Fibroblast of skin of right biceps (primary cell): ENCODE measurements around the gene VCAN.

Experiments used
- DNase-seq: peaks from one replicate; pipeline ENCODE4 v3.0.0-alpha.2; 2013

The VCAN gene

DNA sequence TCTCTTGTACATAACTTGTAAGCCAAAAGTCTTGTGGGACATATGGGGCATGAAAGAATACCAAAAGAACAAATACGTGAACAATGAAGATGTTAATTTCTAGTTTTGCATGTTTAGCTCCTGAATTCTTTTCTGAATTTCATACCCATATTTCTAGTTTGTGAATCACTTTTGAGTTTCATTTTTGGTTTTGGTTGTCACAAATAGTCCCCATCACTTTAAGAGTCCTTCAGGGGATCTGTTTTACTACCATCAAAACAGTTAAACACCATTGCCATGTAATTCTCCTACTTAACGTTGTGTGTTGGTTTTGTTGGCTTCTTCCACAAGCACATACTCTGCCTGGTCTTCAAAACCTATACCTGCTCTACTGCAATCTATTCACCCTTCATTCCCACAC is 27.0 kb downstream of the VCAN start:
- DNase-seq = no peak

DNA sequence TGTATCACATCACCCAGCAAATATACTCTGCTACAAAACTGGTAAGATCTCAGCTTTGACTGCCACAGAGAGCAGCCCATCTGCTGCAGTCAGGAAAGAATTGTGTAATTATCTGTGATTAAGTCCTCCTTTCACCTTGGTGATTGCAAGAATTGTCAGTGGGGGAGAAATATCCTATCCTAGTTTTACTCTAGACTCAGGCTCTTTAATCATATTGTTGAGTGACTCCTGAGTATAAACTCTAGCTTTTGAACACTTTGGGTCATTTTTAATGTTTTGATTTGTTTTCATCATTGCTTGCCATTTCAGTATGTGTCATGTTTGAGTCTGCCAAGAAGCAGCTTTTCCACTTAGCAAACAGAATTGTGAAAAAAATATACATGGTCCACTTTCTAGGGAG is 32.1 kb downstream of the VCAN start:
- DNase-seq = peak; percentile 36

DNA sequence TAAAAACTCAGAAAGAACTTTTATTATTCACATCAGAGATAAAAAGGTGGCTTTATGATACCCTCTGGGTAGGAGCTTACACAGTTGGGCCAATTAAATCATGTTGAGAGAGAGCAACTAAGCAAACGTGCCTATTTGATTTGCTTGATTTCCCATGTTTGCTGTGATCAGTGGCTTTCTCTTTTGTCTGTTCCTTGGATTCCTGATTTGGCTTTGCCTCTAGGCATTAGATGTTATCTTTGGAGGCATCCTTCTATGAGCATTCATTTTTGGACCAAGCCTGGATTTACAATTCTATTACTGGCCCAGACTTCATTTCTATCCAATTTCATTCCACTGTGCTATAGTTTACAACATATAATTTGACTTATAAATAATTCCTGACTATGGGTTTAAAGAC is 35.9 kb downstream of the VCAN start:
- no peak for DNase-seq

DNA sequence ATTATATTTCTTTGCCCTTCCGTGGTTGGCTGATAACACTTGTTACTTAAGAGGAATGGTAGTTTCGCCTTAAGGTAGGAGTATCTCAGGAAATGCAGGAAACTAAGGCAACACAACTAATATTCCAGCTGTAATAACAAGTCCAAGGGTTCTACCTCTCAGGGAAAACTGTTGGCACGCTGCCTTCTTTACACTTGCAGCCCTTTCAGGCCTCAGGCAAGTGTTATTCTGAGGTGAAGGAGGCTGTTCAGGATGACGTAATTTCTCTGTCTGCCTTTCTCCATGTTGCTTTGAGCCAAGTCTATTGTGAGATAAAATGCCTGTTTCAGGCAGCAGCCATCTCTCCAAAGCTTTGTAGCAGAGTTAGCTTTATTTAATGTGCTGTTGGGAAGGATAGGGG is 38.0 kb downstream of the VCAN start:
- DNase-seq = peak; percentile 50

DNA sequence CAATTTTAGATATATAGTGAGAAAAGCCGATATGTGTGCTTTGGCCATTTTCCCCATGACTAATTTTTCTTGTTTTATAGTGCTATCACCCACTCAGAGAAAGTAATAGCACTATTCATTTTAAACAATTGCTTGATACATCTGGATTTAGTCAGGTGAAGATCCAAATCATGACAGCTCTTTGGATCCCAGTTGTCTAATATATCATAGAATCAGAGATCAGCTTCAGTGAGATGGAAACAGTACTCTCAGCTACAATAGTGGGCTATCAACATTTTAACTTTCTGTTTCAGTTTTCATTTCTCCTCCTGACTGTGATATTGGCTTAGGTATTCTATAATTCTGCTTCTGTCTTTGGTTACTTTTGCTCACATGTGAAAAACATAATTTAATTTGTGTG is 38.7 kb downstream of the VCAN start:
- DNase-seq = no peak

DNA sequence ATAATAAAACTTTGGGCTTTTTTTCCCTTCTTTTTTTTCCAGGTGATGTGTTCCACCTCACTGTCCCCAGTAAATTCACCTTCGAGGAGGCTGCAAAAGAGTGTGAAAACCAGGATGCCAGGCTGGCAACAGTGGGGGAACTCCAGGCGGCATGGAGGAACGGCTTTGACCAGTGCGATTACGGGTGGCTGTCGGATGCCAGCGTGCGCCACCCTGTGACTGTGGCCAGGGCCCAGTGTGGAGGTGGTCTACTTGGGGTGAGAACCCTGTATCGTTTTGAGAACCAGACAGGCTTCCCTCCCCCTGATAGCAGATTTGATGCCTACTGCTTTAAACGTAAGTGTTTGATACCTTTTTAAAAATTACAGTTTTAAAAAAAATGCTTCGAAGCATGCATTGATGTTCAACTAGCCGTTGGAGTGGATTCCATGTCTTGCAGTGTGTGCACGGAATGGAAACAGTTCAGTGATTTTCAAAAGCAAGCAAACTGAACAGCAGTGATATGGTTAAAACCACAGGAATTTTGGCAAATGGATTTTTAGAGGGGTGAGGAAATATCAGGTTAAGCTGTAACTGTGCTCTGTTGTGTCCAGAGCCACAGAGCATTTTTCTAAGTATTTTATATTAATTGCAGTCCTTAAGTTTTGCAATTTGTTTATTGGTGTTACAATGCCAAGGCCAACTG is 40.7 kb downstream of the VCAN start:
- peak; percentile 71 for DNase-seq

DNA sequence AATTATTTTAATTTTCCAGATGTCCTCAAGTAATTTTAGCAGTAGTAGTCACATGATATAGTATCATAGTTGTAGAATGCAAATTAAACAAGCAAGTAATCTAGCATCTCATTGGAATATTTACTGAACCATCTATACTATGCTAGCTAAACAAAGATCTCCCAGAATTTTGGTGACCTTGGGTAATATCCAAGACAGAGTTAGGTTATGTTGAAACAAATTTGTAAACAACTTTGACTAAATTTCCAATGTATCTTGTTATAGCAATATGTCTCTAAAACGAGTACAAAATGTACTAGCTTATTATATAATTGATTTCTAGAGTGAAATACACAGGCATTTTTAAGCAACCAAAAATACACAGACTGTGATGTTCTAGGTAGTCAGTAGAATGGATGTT is 41.5 kb downstream of the VCAN start:
- no peak for DNase-seq

DNA sequence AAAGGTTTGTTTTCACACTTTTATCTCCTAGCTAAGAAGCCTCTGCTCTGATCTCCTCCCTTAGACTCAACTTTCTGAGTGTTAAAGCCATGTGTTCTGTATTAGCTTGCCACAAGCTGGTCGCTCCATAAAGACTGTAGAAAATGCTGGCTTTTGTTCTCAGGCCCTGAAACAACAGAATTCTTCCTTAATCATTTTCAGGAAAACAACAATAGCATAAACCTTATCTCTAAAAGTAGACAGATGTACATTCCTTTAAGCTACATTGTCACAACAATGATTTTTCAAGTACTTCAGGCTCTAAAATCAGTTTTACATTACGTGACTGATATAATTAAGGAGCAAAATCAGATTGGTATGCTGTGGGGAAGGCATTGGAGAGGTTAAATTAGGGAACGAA is 41.9 kb downstream of the VCAN start:
- no peak for DNase-seq

DNA sequence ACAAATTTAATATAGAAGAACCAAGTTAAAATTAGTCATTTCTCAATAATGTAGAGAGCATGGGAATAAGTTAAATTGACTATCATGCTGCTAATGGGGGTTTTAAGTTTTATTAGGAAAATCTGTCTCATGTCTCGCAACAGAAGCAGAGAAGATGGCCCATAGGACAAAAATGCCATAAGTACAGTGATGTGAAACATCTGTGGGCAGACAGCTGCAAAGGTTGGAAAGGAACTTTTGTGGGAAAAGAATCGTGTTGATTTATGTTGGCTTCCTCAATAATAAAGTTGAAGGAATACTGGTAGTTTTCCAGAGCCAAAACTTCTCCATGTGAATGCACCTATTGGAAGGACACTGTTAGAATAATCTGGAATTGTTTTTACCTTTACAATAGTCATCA is 44.8 kb downstream of the VCAN start:
- DNase-seq = peak; percentile 69

DNA sequence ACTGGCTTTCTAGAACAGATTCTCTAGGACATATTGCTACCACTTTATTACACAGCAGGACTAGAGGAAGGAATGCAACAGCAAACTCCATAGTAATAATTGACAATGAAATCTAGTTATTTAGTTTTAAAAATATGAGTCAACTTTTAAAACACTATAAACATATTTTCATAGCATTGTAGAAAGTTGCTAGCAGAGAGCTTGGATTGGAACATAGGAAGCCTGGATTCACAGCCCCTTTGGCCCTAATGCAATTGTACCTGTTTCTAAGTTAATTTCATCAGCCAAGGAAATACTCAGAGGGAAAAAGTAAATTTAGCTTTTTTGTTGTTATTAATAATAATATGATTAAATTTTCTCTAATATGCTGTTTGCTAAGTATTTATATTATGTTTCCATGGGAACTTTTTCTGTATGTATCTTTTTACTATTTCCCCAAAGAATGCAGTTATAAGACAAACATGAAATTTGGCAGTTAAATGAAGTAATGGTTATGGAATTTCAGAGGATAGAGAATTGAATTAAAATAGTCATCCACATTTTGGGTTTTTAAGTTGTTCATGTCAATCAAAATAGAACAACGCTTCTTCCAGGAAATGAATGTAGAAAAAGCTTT is 45.6 kb downstream of the VCAN start:
- DNase-seq = peak; percentile 70

DNA sequence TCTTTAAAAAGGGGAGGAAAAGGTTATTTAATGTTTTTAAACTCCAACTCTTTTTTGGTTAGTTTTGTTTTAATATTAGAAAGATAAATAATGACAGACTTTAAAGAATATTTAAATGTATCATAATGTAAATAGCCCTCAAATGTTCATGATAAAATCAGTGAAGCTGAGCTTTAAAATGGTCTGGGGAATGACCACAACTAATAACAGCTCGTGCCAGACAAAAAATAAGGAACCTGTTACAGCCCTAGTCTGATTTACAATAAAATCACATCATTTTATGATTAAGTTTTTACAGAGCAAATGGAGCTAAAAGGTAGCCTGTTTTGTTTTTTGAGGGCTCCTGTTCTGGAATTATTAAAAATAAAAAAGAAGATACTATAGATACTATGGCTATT is 46.1 kb downstream of the VCAN start:
- DNase-seq = no peak

DNA sequence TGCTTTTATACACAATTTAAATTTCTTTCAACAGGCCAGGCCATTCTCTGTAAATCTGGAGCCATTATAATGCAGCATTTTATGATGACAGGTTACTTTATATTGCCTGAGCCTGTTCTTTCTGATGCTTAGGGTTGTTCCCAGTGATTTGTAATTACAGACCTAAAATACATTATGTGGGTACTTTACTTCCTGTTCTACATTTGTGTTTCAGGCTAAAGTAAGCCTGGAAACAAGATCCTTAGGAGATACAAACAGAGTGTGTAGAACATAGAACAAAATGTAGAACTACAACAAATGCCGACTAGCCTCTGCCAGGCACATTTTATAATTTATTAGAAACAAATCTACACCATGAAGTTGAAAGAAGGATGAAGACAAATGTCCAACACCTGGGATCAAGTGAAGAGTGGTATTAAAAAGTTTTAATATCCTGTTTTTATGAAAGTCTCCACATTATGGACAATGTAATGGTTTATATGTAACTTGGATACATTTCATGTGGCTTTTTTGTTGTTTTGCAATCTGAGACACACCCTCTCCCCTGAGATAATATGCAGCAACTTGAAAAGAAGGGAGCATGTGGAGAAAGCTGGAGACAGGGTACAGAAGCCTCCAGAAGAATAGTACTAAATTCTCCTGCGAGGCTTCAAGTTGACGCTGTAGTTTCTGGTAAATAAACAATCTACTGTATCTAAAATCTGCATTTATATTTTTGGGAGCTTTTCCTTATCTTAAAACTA is 46.9 kb downstream of the VCAN start:
- DNase-seq = no peak

DNA sequence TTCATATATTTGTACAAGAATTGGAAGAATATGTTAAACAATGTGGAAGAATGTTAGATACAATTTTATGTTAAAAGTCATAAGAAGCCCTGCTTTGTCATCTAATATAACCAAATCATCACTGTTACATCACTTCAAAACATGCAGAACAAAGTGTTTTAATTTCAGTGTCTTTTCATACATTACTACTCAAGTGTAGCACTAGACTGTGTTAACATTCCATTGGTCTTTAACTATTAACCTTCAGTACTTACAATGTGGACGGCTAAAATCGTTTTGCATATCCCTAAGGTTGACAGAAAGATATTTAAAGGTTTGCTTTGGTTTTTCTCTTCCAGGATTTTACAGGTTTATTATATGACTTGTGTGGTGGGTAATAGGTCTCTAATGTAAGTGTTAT is 50.9 kb downstream of the VCAN start:
- no peak for DNase-seq

DNA sequence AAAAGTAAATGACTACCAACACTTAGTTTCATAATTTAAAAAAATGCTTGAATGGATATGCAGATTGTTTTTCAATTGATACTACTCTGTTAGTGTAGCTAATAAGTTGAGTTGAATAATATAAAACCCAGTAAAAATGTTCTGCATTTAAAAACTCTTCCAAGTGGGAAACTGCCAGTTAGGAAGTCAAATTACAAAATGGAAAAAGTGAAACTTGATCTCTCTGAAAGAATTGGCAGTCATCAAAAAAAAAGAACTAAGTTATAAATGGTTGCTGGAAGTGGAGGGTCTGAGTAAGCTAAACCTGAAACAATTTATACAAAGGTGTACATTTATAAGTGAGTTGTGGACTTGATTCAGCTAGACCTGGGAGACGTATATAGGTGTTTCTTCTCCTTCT is 52.4 kb downstream of the VCAN start:
- no peak for DNase-seq

DNA sequence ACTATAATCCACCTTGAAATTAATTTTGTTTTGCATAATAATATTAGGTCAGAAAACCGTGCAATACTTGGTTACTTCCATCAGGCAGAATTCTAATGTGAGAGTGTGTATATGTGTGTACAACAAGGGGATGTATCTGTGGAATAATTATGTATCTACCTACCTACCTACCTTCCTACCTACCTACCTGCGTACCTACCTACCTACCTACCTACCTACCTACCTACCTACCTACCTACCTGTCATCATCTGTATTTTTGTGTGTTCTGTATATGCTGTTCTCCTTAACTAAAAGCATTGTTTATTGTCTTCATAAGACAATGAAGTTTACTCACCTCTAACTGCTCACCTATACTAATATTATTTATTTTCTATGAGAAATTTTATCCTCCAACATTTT is 52.8 kb downstream of the VCAN start:
- no peak for DNase-seq

DNA sequence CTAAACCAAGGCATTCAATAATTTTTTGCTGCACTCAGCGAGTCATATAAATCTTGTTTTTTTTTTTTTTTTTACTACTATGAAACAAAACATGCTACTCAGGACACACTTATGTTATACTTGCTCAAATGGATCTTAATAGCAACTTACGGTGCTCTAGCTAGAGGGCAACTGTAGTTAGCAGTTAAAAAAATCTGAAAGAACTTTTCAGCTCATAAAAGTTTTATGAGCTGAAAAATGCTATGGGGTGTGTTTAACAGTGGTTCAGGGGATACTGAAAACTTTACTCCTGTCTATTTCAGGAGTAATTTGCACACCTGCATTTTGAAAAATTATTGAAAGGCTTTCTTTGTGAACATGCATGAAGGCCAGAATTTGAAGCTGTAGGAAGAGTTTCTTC is 53.4 kb downstream of the VCAN start:
- DNase-seq = no peak

DNA sequence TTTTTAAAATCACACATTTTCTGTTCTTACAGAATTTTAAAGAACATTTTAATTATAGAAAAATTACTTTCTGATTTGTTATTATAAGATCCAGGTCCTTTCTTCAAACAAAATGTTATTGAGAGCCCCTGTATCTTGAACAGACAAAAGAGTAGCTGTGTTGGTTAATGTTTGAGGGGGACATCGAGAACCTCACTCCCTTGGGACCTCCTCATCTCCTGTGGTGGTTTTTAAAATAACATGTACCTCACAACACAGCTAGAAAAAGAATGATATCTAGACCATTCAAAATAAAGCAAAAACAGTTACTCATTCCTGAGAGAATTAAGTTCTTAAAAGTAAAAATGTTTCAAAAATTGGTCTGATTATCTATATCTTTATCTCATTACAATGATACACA is 54.7 kb downstream of the VCAN start:
- no peak for DNase-seq

DNA sequence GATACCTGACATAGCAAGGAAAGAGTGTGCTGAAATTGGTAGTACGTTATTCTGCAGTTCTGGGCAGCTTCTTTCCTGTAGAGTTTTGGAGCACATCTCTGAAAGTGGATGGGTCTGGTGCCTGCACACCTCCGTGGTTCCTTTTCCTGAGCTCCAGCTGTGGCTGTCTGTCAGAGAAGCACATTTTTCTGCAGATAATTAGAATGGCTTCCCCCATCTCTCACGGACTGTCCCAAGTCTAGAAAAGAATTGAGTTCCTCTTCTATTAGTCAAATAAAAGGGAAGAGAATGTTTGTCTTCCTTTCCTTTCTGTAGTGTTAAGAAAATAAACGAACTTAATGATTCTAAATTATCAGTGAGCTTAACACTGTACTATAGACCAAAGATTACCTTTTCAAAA is 55.7 kb downstream of the VCAN start:
- DNase-seq = no peak

DNA sequence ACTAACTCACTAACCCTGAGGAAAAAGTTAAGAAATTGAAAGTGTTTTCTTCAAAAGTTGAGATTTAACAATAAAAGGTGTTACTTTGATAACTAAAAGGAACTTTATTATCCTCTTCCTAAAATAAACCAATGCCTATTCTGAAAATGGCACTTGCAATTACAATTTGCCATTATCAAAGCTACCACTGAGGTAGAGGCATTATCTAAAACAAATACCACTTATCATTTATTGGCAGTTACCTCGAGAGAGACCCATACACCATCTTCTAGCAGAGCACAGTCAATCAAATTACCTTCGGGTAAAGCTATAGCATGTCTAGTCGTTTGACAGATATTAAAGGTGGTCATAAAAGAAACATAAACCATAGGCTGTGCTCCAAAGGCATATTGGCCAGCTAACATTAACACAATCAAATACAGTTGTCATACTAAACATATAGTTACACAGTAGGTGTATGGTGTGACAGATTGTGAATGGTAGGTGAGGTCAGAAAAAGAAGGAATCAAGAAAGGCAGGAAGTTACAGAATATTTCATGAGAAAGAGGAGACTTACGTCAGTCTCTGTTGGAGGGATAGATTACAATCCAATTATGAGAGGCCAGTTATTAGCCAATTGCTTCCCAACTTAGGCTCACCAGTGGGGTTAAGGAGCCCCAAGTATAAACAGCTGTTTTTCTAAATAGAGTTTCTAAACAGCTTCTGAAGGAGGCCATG is 56.3 kb downstream of the VCAN start:
- DNase-seq = no peak

DNA sequence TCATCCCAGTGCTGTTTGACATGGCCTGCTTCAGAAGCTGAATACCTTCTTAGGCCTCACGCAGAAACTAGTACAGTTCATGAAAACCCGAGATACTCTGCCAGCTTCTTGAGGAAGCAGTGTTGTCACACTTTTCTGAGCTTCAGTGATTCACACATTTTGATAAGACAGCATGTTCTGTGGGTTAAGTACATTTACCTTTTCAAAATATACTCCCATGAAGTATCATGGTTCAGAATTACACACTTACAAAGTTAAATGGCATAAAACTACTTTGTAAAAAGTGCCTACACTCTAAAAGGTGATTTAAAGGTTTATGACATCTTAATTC is 56.9 kb downstream of the VCAN start:
- no peak for DNase-seq

DNA sequence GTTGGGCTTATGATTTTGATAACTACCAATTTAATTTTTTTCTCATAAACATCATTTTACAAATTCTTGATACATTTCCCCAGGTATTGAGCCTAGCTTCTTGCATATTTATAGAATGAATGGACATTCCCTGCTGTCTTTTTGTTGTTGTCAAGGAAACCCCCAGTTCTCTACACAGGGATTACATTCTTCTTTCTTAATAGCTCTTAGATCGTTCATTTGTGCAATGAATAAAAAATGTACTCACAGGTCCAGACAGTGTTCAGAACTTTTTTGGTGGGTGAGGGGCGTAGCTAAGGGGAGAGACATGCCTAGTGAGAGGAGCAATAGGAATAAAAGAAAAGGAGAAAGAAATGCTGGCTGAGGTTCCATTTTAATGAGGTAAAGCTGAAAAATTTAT is 58.6 kb downstream of the VCAN start:
- peak; percentile 72 for DNase-seq

DNA sequence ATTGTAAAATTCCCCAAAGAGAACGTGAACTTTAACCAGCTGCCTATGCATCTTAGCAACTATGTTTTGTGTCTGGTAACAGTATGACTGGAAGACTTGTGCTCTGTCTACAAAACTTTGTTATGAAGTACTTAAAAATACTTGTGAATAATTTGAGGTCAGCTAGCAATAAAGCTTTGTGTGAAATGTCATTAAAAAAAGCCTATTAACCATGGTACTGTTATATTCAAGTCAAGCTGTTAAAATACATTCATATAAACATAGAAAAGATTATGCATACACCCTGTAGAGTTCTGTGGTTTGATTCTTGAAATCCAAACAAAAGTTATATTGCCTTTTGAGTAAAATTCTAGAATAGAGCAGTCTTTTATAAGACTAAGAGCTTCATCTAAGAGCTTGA is 60.1 kb downstream of the VCAN start:
- DNase-seq = no peak

DNA sequence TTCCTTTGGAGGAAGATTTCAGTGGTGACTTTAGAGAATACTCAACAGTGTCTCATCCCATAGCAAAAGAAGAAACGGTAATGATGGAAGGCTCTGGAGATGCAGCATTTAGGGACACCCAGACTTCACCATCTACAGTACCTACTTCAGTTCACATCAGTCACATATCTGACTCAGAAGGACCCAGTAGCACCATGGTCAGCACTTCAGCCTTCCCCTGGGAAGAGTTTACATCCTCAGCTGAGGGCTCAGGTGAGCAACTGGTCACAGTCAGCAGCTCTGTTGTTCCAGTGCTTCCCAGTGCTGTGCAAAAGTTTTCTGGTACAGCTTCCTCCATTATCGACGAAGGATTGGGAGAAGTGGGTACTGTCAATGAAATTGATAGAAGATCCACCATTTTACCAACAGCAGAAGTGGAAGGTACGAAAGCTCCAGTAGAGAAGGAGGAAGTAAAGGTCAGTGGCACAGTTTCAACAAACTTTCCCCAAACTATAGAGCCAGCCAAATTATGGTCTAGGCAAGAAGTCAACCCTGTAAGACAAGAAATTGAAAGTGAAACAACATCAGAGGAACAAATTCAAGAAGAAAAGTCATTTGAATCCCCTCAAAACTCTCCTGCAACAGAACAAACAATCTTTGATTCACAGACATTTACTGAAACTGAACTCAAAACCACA is 67.4 kb downstream of the VCAN start:
- no peak for DNase-seq

DNA sequence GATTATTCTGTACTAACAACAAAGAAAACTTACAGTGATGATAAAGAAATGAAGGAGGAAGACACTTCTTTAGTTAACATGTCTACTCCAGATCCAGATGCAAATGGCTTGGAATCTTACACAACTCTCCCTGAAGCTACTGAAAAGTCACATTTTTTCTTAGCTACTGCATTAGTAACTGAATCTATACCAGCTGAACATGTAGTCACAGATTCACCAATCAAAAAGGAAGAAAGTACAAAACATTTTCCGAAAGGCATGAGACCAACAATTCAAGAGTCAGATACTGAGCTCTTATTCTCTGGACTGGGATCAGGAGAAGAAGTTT is 67.9 kb downstream of the VCAN start:
- DNase-seq = no peak
